Kidney capillary endothelial cell (primary cell): ENCODE results near the gene CNMD.
"Not testable (repeated sequence)": the region's sequence is repeated elsewhere in the genome, so short reads cannot be mapped to it uniquely, and the experiment has no call there.

Experiments
- DNase-seq: peaks from one replicate; pipeline ENCODE4 v3.0.0-alpha.2; 2018; ENCODE audit warnings: low spot score

CNMD gene

GRCh38 chr13:52744842-52745375, 5.3 kb upstream of the CNMD start:
- no peak for DNase-seq

GRCh38 chr13:52743988-52744387, 4.4 kb upstream of the CNMD start:
- DNase-seq: no peak

- DNase-seq: no peak
Measured at GRCh38 chr13:52743569-52743968, 3.9 kb upstream of the CNMD start.

- DNase-seq: no peak
Measured at GRCh38 chr13:52738719-52739467, 727 bp downstream of the CNMD start.

GRCh38 chr13:52737965-52738364, 1.7 kb downstream of the CNMD start:
- DNase-seq: no peak

- no peak for DNase-seq
Measured at GRCh38 chr13:52737451-52737850, 2.2 kb downstream of the CNMD start.

GRCh38 chr13:52736891-52737290, 2.7 kb downstream of the CNMD start:
- no peak for DNase-seq

GRCh38 chr13:52734075-52734623, 5.5 kb downstream of the CNMD start:
- DNase-seq: no peak

- no peak for DNase-seq
Measured at GRCh38 chr13:52726258-52726657, 13.4 kb downstream of the CNMD start.

- no peak for DNase-seq
Measured at GRCh38 chr13:52725302-52725701, 14.3 kb downstream of the CNMD start.

GRCh38 chr13:52723181-52723580, 16.4 kb downstream of the CNMD start:
- no peak for DNase-seq

- DNase-seq: not testable (repeated sequence)
Measured at GRCh38 chr13:52721356-52721755, 18.3 kb downstream of the CNMD start.

GRCh38 chr13:52720904-52721303, 18.7 kb downstream of the CNMD start:
- not testable (repeated sequence) for DNase-seq

GRCh38 chr13:52713894-52714293, 25.7 kb downstream of the CNMD start:
- no peak for DNase-seq

GRCh38 chr13:52712385-52712784, 27.2 kb downstream of the CNMD start:
- DNase-seq: no peak

- DNase-seq: no peak
Measured at GRCh38 chr13:52711286-52711685, 28.3 kb downstream of the CNMD start.

- not testable (repeated sequence) for DNase-seq
Measured at GRCh38 chr13:52708266-52708665, 31.4 kb downstream of the CNMD start.

GRCh38 chr13:52707375-52707774, 32.2 kb downstream of the CNMD start:
- no peak for DNase-seq

- no peak for DNase-seq
Measured at GRCh38 chr13:52706081-52706480, 33.5 kb downstream of the CNMD start.

GRCh38 chr13:52703482-52703881, 36.1 kb downstream of the CNMD start:
- DNase-seq: no peak

GRCh38 chr13:52701728-52702465, 37.7 kb downstream of the CNMD start:
- peak; percentile 40 for DNase-seq

GRCh38 chr13:52696566-52696965, 43.1 kb downstream of the CNMD start:
- DNase-seq: no peak

GRCh38 chr13:52695856-52696255, 43.8 kb downstream of the CNMD start:
- no peak for DNase-seq
